T-cell (primary cell): Measurements from ENCODE around the gene HS6ST1. TPM values are rescaled to one million over a fixed set of nuclear protein-coding genes. Genes with fewer than 3 reads are reported as not detected.

ENCODE experiments used
- ATAC-seq, 4 experiments: fragments of 200-7000 bp in 3 of 4; fragments of 150-1000 bp in 1 of 4; cut with Tn5 transposase; replicated peaks in 1 of 4; 1 replicate in 3 of 4; 2 replicates in 1 of 4; pipeline ENCODE4 v1.10.0; 2021; ENCODE audit warnings: moderate library complexity in 3 of 4, mild to moderate bottlenecking in 2 of 4, moderate number of reproducible peaks in 1 of 4
- CTCF ChIA-PET, 2 donors: fragments of 300-600 bp; sonication (Branson Sonifier 250); formaldehyde crosslinking; loops; one replicate each; lab custom pipeline; 2022; ENCODE audit warnings: antibody characterized with exemption in 2 of 2; lab: Charles Lee
- POLR2A ChIA-PET, 2 donors: fragments of 300-600 bp; sonication (Branson Sonifier 250); formaldehyde crosslinking; loops; one replicate each; lab custom pipeline; 2022; ENCODE audit warnings: antibody characterized with exemption in 2 of 2; lab: Charles Lee
- DNase-seq, 35 experiments: peaks; one replicate each; pipeline versions ENCODE4 v3.0.0 to v3.0.0-alpha.2; 2013 to 2023
- H3K27ac ChIP-seq: one replicate; pipeline ENCODE4 v1.5.1; 2013; ENCODE audit warnings: low read length
- H3K27me3 ChIP-seq, 2 experiments: replicated peaks in 1 of 2; 1 replicate in 1 of 2; 2 replicates in 1 of 2; pipeline versions ENCODE4 v1.6.1 to v1.7.0; 2013; ENCODE audit warnings: low read length in 1 of 2, mixed read lengths in 1 of 2; ENCODE audit not compliant: control insufficient read depth in 2 of 2, insufficient read depth in 2 of 2; ENCODE audit errors: extremely low read depth in 1 of 2
- H3K36me3 ChIP-seq, 2 donors: 1 replicate in 1 of 2; 2 replicates in 1 of 2; pipeline versions ENCODE4 v1.6.1 to v1.7.0; 2013; ENCODE audit warnings: low read length in 1 of 2; ENCODE audit not compliant: control insufficient read depth in 2 of 2, insufficient read depth in 1 of 2; ENCODE audit errors: extremely low read depth in 1 of 2
- H3K4me1 ChIP-seq, 2 experiments: 1 replicate in 1 of 2; 2 replicates in 1 of 2; pipeline versions ENCODE4 v1.6.1 to v1.7.0; 2013; ENCODE audit warnings: low read length in 2 of 2, mixed read lengths in 1 of 2; ENCODE audit not compliant: insufficient read depth in 2 of 2, control insufficient read depth in 1 of 2; ENCODE audit errors: extremely low read depth in 1 of 2
- H3K4me3 ChIP-seq, 2 donors: 1 replicate in 1 of 2; 2 replicates in 1 of 2; pipeline versions ENCODE4 v1.5.1 to v1.7.0; 2013; ENCODE audit warnings: mild to moderate bottlenecking in 2 of 2, low read length in 1 of 2, moderate library complexity in 1 of 2; ENCODE audit not compliant: control insufficient read depth in 1 of 2; ENCODE audit errors: extremely low read depth in 1 of 2
- H3K9me3 ChIP-seq: 2 replicates; pipeline ENCODE4 v1.7.0; 2013
- H3K27ac Mint-ChIP-seq, 2 donors: one replicate each; pipeline ENCODE4 v1.8.0; 2020 to 2021; ENCODE audit warnings: mild to moderate bottlenecking in 2 of 2, mixed read lengths in 2 of 2
- H3K27me3 Mint-ChIP-seq, 2 donors: one replicate each; pipeline ENCODE4 v1.8.0; 2021 to 2022; ENCODE audit warnings: mixed read lengths in 2 of 2
- H3K36me3 Mint-ChIP-seq: one replicate; pipeline ENCODE4 v1.8.0; 2021; ENCODE audit warnings: mixed read lengths
- H3K4me1 Mint-ChIP-seq, 3 donors: one replicate each; pipeline ENCODE4 v1.8.0; 2020 to 2022; ENCODE audit warnings: mixed read lengths in 3 of 3, mild to moderate bottlenecking in 1 of 3
- H3K4me3 Mint-ChIP-seq, 3 donors: one replicate each; pipeline ENCODE4 v1.8.0; 2020 to 2022; ENCODE audit warnings: mild to moderate bottlenecking in 3 of 3, mixed read lengths in 3 of 3, moderate library complexity in 3 of 3
- H3K9me3 Mint-ChIP-seq, 3 donors: one replicate each; pipeline ENCODE4 v1.8.0; 2020 to 2022; ENCODE audit warnings: mixed read lengths in 3 of 3
- WGBS: methylation state at CpG from one replicate; pipeline ENCODE4 v1.1.5; 2013; ENCODE audit warnings: missing lambda C conversion rate; ENCODE audit not compliant: insufficient coverage; 5-methylcytosine and 5-hydroxymethylcytosine counted together
- total RNA-seq, 35 experiments: library from RNA in 6 of 35; stranded (reverse) in 6 of 35; fragments of 120-200 nt in 1 of 35; gene quantifications; one replicate each; pipeline versions ENCODE4 v1.2.1 to v1.2.4 and lab custom pipeline; 2013 to 2026

HS6ST1 gene
- total RNA-seq, 5 donors from 2014 or later (not counting 1 experiment from before 2014, with no cell fraction given), result 7.6 to 15.6 (median 15.4) TPM

DNA sequence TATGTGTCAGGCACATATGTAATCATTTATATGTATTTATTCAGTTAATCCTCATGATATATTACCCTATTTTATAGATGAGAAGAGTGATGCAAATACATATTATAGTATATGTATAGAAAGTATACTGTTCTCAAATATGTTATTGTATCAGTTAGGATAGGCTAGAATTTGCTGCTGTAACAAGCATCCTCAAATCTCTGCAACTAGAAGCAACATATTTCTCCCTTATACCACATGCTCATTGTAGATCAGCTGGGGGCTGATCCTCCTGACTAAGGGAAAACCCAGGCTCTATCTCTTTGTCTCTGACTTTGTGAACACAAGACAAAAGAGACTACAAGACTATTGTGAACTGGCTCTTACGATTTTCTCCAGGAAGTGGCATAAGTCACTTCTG is 24.8 kb upstream of the HS6ST1 start:
- CTCF ChIA-PET, result no interaction called here
- H3K36me3 ChIP-seq, result no peaks in the 10 kb centered on the region
- no peaks in the 10 kb centered on the region for H3K9me3 ChIP-seq
- no peak overlapping the region for H3K27ac ChIP-seq
- Mint-ChIP-seq H3K4me1 (no peaks in the 10 kb centered on the region), H3K27ac (no peak overlapping the region), H3K27me3 (peaks cover 0 to 1% of the 10 kb centered on the region in 2 donors), H3K4me3 (no peak overlapping the region), H3K36me3 (no peaks in the 10 kb centered on the region), H3K9me3 (peaks cover 7 to 12% (median 9%) of the 10 kb centered on the region in 3 donors)
- no CpG with 5 or more reads among the region's 1 CpG for WGBS
- ATAC-seq (no peak), DNase-seq (no peak)
- H3K4me1 ChIP-seq, result no peaks in the 10 kb centered on the region
- POLR2A ChIA-PET, result no interaction called here
- no peak overlapping the region for H3K4me3 ChIP-seq
- peaks cover 0 to 26% of the 10 kb centered on the region in 2 experiments for H3K27me3 ChIP-seq

DNA sequence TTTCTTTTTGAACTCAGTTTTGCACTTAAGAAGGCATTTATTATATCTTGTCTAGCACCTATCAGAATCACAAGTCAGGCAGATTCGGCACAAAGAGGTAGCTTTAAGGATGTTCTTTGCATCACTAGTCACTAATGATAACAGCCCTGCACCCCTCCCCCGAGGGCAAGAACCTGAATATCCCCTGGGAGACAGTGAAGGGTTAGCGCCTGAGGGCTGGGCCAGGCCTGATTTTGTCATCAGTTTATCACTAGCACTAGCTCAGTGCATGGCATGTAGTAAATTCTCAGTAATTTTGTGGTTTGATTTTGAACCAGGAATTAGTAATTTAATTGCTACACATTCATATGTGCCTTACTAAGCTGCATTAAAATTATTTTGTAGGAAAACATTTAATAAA is 23.9 kb upstream of the HS6ST1 start:
- Mint-ChIP-seq H3K27ac (no peak overlapping the region), H3K36me3 (no peaks in the 10 kb centered on the region), H3K9me3 (peaks cover 7 to 12% (median 9%) of the 10 kb centered on the region in 3 donors), H3K27me3 (no peaks in the 10 kb centered on the region), H3K4me1 (no peaks in the 10 kb centered on the region), H3K4me3 (no peak overlapping the region)
- no CpG with 5 or more reads among the region's 3 CpGs for WGBS
- no peak overlapping the region for H3K27ac ChIP-seq
- DNase-seq, result no peak
- POLR2A ChIA-PET, result no interaction called here
- H3K9me3 ChIP-seq, result no peaks in the 10 kb centered on the region
- no peak for ATAC-seq
- H3K4me3 ChIP-seq, result no peak overlapping the region
- peaks cover 0 to 18% of the 10 kb centered on the region in 2 experiments for H3K27me3 ChIP-seq
- H3K4me1 ChIP-seq, result no peaks in the 10 kb centered on the region
- no peaks in the 10 kb centered on the region for H3K36me3 ChIP-seq
- CTCF ChIA-PET, result no interaction called here

- WGBS, result no CpG with 5 or more reads among the region's 3 CpGs
- Histone ChIP-seq H3K4me3 (no peak overlapping the region), H3K36me3 (no peaks in the 10 kb centered on the region), H3K4me1 (no peaks in the 10 kb centered on the region), H3K27ac (no peak overlapping the region), H3K27me3 (peaks cover 0 to 13% of the 10 kb centered on the region in 2 experiments), H3K9me3 (no peaks in the 10 kb centered on the region)
- Mint-ChIP-seq H3K9me3 (peaks cover 7 to 12% (median 9%) of the 10 kb centered on the region in 3 donors), H3K4me3 (no peak overlapping the region), H3K4me1 (no peaks in the 10 kb centered on the region), H3K36me3 (no peaks in the 10 kb centered on the region), H3K27ac (no peak overlapping the region), H3K27me3 (no peaks in the 10 kb centered on the region)
- POLR2A ChIA-PET, result no interaction called here
- DNase-seq, result no peak
- CTCF ChIA-PET, result no interaction called here
- ATAC-seq, result no peak
These were observed 23.0 kb upstream of the HS6ST1 start for GRCh38 chr2:128341621-128342020.

- peaks cover 0 to 12% of the 10 kb centered on the region in 2 experiments for H3K27me3 ChIP-seq
- ATAC-seq (no peak), DNase-seq (no peak)
- no peaks in the 10 kb centered on the region for H3K9me3 ChIP-seq
- CTCF ChIA-PET, result no interaction called here
- Mint-ChIP-seq H3K27ac (no peak overlapping the region), H3K27me3 (peaks cover 17 to 22% of the 10 kb centered on the region in 2 donors), H3K4me3 (no peak overlapping the region), H3K4me1 (no peaks in the 10 kb centered on the region), H3K36me3 (peaks cover 4% of the 10 kb centered on the region), H3K9me3 (peaks cover 11 to 24% (median 12%) of the 10 kb centered on the region in 3 donors)
- WGBS, result no CpG with 5 or more reads among the region's 2 CpGs
- H3K27ac ChIP-seq, result no peak overlapping the region
- H3K36me3 ChIP-seq, result no peaks in the 10 kb centered on the region
- POLR2A ChIA-PET, result no interaction called here
- H3K4me1 ChIP-seq, result no peaks in the 10 kb centered on the region
- H3K4me3 ChIP-seq, result no peak overlapping the region
These were observed 13.5 kb upstream of the HS6ST1 start for GRCh38 chr2:128332091-128332634.

GRCh38 chr2:128330583-128330982 is 11.9 kb upstream of the HS6ST1 start:
- Mint-ChIP-seq H3K4me3 (no peak overlapping the region), H3K4me1 (no peaks in the 10 kb centered on the region), H3K27me3 (peaks cover 17 to 22% of the 10 kb centered on the region in 2 donors), H3K27ac (no peak overlapping the region), H3K9me3 (peaks cover 11 to 24% (median 12%) of the 10 kb centered on the region in 3 donors), H3K36me3 (peaks cover 4% of the 10 kb centered on the region)
- Histone ChIP-seq H3K4me3 (no peak overlapping the region), H3K27me3 (peaks cover 0 to 9% of the 10 kb centered on the region in 2 experiments), H3K36me3 (no peaks in the 10 kb centered on the region), H3K4me1 (no peaks in the 10 kb centered on the region), H3K27ac (no peak overlapping the region), H3K9me3 (no peaks in the 10 kb centered on the region)
- WGBS, result no CpG with 5 or more reads among the region's 5 CpGs
- ChIA-PET POLR2A (no interaction called here), CTCF (no interaction called here)
- DNase-seq (no peak), ATAC-seq (no peak)

DNA sequence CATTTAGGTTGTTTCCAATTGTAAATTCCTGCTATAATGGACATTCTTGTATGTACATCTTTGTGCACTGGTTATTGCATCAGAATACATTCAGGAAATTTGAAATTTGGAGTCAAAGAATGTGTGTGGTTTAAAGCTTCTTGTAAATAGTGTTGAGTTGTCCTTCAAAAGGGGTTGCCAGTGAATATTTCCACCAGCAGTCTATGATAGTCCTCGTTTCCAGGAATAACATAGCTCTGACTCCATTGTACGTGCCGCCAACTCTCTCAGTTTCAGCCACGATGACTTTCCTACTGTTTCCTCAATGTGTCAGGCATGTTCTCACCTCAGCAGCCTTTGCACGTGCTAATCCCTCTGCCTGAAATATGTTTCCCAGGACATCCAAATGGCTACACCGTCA is 10.9 kb upstream of the HS6ST1 start:
- Mint-ChIP-seq H3K4me3 (no peak overlapping the region), H3K36me3 (peaks cover 4% of the 10 kb centered on the region), H3K9me3 (peaks cover 11 to 24% (median 12%) of the 10 kb centered on the region in 3 donors), H3K27ac (no peak overlapping the region), H3K27me3 (peaks cover 17 to 22% of the 10 kb centered on the region in 2 donors), H3K4me1 (no peaks in the 10 kb centered on the region)
- H3K27me3 ChIP-seq, result peaks cover 0 to 8% of the 10 kb centered on the region in 2 experiments
- H3K9me3 ChIP-seq, result no peaks in the 10 kb centered on the region
- H3K27ac ChIP-seq, result no peak overlapping the region
- H3K4me1 ChIP-seq, result no peaks in the 10 kb centered on the region
- no peak overlapping the region for H3K4me3 ChIP-seq
- ATAC-seq (no peak), DNase-seq (no peak)
- ChIA-PET POLR2A (no interaction called here), CTCF (interaction anchor here in 1 of 2 donors (0.8 kb wide), 1 partner anchor 13 kb away, joined by 3 read pairs; no protein-coding TSS in a partner anchor)
- H3K36me3 ChIP-seq, result no peaks in the 10 kb centered on the region
- WGBS, result 62% methylated on average over 6 of the region's 6 CpGs
